HG03432 (cell line): ENCODE results near the gene CRTC3.
"Not testable (repeated sequence)": the region's sequence is repeated elsewhere in the genome, so short reads cannot be mapped to it uniquely, and the experiment has no call there.

Source experiments
- ATAC-seq: cut with Tn5 transposase; IDR thresholded peaks from one replicate; pipeline ENCODE4 v1.9.1; 2021; ENCODE audit warnings: mild to moderate bottlenecking, moderate library complexity; ENCODE audit not compliant: unreplicated experiment

Gene CRTC3

GRCh38 chr15:90618330-90619125, 88.8 kb downstream of the CRTC3 start:
- ATAC-seq: no peak

GRCh38 chr15:90619468-90619867, 89.7 kb downstream of the CRTC3 start:
- no peak for ATAC-seq

GRCh38 chr15:90619939-90620338, 90.2 kb downstream of the CRTC3 start:
- ATAC-seq: no peak

GRCh38 chr15:90620379-90621067, 90.8 kb downstream of the CRTC3 start:
- peak; percentile 71 for ATAC-seq

- ATAC-seq: no peak
Observed at GRCh38 chr15:90623854-90624253, 94.1 kb downstream of the CRTC3 start.

GRCh38 chr15:90624278-90624981, 94.7 kb downstream of the CRTC3 start:
- ATAC-seq: no peak

- ATAC-seq: no peak
Observed at GRCh38 chr15:90625037-90625436, 95.3 kb downstream of the CRTC3 start.

GRCh38 chr15:90629217-90629616, 99.5 kb downstream of the CRTC3 start:
- ATAC-seq: no peak

- no peak for ATAC-seq
Observed at GRCh38 chr15:90633360-90633759, 103.6 kb downstream of the CRTC3 start.

- ATAC-seq: not testable (repeated sequence)
Observed at GRCh38 chr15:90636993-90637392, 107.3 kb downstream of the CRTC3 start.

GRCh38 chr15:90637693-90638092, 108.0 kb downstream of the CRTC3 start:
- ATAC-seq: no peak

- ATAC-seq: no peak
Observed at GRCh38 chr15:90638201-90638691, 108.5 kb downstream of the CRTC3 start.

- no peak for ATAC-seq
Observed at GRCh38 chr15:90638963-90639362, 109.2 kb downstream of the CRTC3 start.

GRCh38 chr15:90640862-90641261, 111.1 kb downstream of the CRTC3 start:
- no peak for ATAC-seq

GRCh38 chr15:90641581-90642463, 112.1 kb downstream of the CRTC3 start:
- no peak for ATAC-seq

GRCh38 chr15:90642464-90643300, 113.0 kb downstream of the CRTC3 start:
- ATAC-seq: no peak

GRCh38 chr15:90643301-90643632, 113.5 kb downstream of the CRTC3 start:
- ATAC-seq: no peak

GRCh38 chr15:90644526-90644925, 114.8 kb downstream of the CRTC3 start:
- ATAC-seq: no peak

- no peak for ATAC-seq
Observed at GRCh38 chr15:90644952-90645725, 115.4 kb downstream of the CRTC3 start.
